Activated CD4-positive, alpha-beta T cell treated with anti-CD3 and anti-CD28 coated beads, Interleukin-2, Interleukin-6, amounts not matched to agents 100 ng/mL and 50 ng/mL, durations not matched to agents 16 hours and 8 hours (primary cell): ENCODE results near the gene ZNF629.

Source experiments
- DNase-seq: peaks from one replicate; pipeline ENCODE4 v3.0.0-alpha.2; 2020

ZNF629 gene

GRCh38 chr16:30766206-30766932, 20.6 kb downstream of the ZNF629 start:
- DNase-seq, result no peak

- DNase-seq, result no peak
Observed at GRCh38 chr16:30764816-30765465, 22.1 kb downstream of the ZNF629 start.

- no peak for DNase-seq
Observed at GRCh38 chr16:30764086-30764485, 22.9 kb downstream of the ZNF629 start.

- no peak for DNase-seq
Observed at GRCh38 chr16:30762991-30763725, 23.8 kb downstream of the ZNF629 start.

- DNase-seq, result peak; percentile 97
Observed at GRCh38 chr16:30761928-30762902, 24.8 kb downstream of the ZNF629 start, which contains the start of the genes CFAP119 and RNF40. Gene CFAP119 (minus strand): TSS chr16:30762062. CDS start chr16:30761748, 314 bp downstream. Gene RNF40 (plus strand): TSS chr16:30762322. CDS start chr16:30762546, 224 bp downstream.

GRCh38 chr16:30761427-30761927, 25.5 kb downstream of the ZNF629 start:
- DNase-seq, result peak; percentile 45

GRCh38 chr16:30760577-30761426, 26.2 kb downstream of the ZNF629 start:
- DNase-seq, result no peak

GRCh38 chr16:30760001-30760559, 26.9 kb downstream of the ZNF629 start:
- no peak for DNase-seq

GRCh38 chr16:30758988-30759491, 28.0 kb downstream of the ZNF629 start:
- DNase-seq, result no peak

GRCh38 chr16:30757316-30757715, 29.7 kb downstream of the ZNF629 start:
- DNase-seq, result no peak

GRCh38 chr16:30756781-30757100, 30.3 kb downstream of the ZNF629 start:
- DNase-seq, result no peak

GRCh38 chr16:30755955-30756780, 30.8 kb downstream of the ZNF629 start:
- no peak for DNase-seq

GRCh38 chr16:30753596-30753995, 33.4 kb downstream of the ZNF629 start:
- DNase-seq, result no peak

GRCh38 chr16:30750876-30751465, 36.0 kb downstream of the ZNF629 start:
- no peak for DNase-seq

GRCh38 chr16:30750201-30750600, 36.8 kb downstream of the ZNF629 start:
- no peak for DNase-seq

- peak; percentile 37 for DNase-seq
Observed at GRCh38 chr16:30748634-30749445, 38.2 kb downstream of the ZNF629 start.

- DNase-seq, result peak; percentile 99
Observed at GRCh38 chr16:30747799-30748633, 39.0 kb downstream of the ZNF629 start, which contains the start of gene PHKG2. Gene PHKG2 (plus strand): TSS chr16:30748425. CDS start chr16:30748821, 396 bp downstream.
